Measurements from ENCODE around the gene ZNF775.
A peak's percentile ranks its signal among the peaks of the same experiment; 100 is the strongest.

Gene ZNF775

DNA sequence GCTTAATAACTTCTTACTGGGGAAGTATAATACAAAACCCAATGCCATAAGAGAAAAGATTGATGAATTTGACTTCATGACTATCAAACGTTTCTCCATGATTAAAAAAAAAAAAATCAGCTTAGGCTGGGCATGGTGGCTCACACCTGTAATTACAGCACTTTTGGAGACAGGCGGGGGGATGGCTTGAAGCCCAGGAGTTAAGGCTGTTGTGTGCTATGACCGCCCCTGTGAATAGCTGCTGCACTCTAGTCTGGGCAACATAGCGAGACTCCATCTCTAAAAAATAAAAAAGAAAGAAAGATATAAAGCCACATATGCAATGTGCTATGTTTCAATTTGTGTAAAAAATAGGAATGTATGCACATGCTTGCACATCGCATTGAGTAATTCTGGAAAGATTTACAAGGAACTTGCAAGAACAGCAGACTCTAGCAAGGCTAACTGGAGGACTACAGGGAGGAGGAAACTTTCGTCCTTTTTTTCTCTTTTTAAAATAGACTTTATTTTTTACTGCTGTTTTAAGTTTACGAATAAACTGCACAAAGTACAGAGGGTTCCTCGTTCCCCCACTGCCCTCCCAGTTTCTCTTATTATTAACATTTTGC is 27.4 kb upstream of the ZNF775 start:
- no peak overlapping the region for H3K4me3 ChIP-seq (ENCODE audit: low read length)
- peaks cover 5% of the 10 kb centered on the region for H3K9me3 ChIP-seq (ENCODE audit: control insufficient read depth, low read length)
- DNase-seq (ENCODE audit: low read depth) = peak; percentile 52
- peaks cover 2% of the 10 kb centered on the region for H3K27me3 ChIP-seq (replicated peaks; ENCODE audit: control insufficient read depth, insufficient read depth, low read length)
- H3K9ac ChIP-seq (ENCODE audit: low read length) = no peak overlapping the region
- peaks cover 10% of the 10 kb centered on the region for H3K4me1 ChIP-seq (ENCODE audit: control insufficient read depth, insufficient read depth, low read length)
- H3K36me3 ChIP-seq (ENCODE audit: control insufficient read depth, insufficient read depth, low read length, severe bottlenecking) = no peaks in the 10 kb centered on the region

DNA sequence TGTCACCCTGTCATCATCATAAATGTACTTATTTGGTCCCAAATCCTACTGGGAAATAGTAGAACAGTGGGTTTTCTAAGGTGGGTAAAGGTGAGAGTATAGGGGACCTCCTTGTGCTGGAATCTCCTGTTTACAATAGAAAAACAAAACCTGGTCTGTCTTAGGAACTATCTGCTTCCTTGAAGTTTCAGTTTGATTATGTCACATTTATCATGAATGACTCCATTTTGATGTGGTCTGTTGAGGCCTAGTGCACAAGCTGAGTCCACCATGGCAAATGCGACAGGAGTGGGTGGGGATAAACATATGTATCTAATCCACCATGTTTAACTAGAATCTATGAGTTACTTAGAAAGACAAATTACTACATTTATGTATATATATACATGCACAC is 23.5 kb upstream of the ZNF775 start:
- no peaks in the 10 kb centered on the region for H3K36me3 ChIP-seq (ENCODE audit: control insufficient read depth, insufficient read depth, low read length, severe bottlenecking)
- no peaks in the 10 kb centered on the region for H3K27me3 ChIP-seq (replicated peaks; ENCODE audit: control insufficient read depth, insufficient read depth, low read length)
- H3K4me3 ChIP-seq (ENCODE audit: low read length) = no peak overlapping the region
- no peak overlapping the region for H3K9ac ChIP-seq (ENCODE audit: low read length)
- peaks cover 20% of the 10 kb centered on the region for H3K4me1 ChIP-seq (ENCODE audit: control insufficient read depth, insufficient read depth, low read length)
- no peak for DNase-seq (ENCODE audit: low read depth)
- no peaks in the 10 kb centered on the region for H3K9me3 ChIP-seq (ENCODE audit: control insufficient read depth, low read length)

GRCh38 chr7:150356265-150356897 is 22.7 kb upstream of the ZNF775 start:
- Histone ChIP-seq H3K4me3 (ENCODE audit: low read length) (no peak overlapping the region), H3K4me1 (ENCODE audit: control insufficient read depth, insufficient read depth, low read length) (peaks cover 19% of the 10 kb centered on the region), H3K27me3 (replicated peaks; ENCODE audit: control insufficient read depth, insufficient read depth, low read length) (no peaks in the 10 kb centered on the region), H3K9me3 (ENCODE audit: control insufficient read depth, low read length) (no peaks in the 10 kb centered on the region), H3K9ac (ENCODE audit: low read length) (no peak overlapping the region), H3K36me3 (ENCODE audit: control insufficient read depth, insufficient read depth, low read length, severe bottlenecking) (no peaks in the 10 kb centered on the region)
- peak; percentile 79 for DNase-seq (ENCODE audit: low read depth)

GRCh38 chr7:150357270-150357669 is 21.9 kb upstream of the ZNF775 start:
- no peaks in the 10 kb centered on the region for H3K9me3 ChIP-seq (ENCODE audit: control insufficient read depth, low read length)
- no peaks in the 10 kb centered on the region for H3K27me3 ChIP-seq (replicated peaks; ENCODE audit: control insufficient read depth, insufficient read depth, low read length)
- no peak for DNase-seq (ENCODE audit: low read depth)
- peaks cover 10% of the 10 kb centered on the region for H3K4me1 ChIP-seq (ENCODE audit: control insufficient read depth, insufficient read depth, low read length)
- no peak overlapping the region for H3K4me3 ChIP-seq (ENCODE audit: low read length)
- H3K36me3 ChIP-seq (ENCODE audit: control insufficient read depth, insufficient read depth, low read length, severe bottlenecking) = no peaks in the 10 kb centered on the region
- H3K9ac ChIP-seq (ENCODE audit: low read length) = no peak overlapping the region

GRCh38 chr7:150357771-150358427 is 21.2 kb upstream of the ZNF775 start:
- Histone ChIP-seq H3K27me3 (replicated peaks; ENCODE audit: control insufficient read depth, insufficient read depth, low read length) (no peaks in the 10 kb centered on the region), H3K9ac (ENCODE audit: low read length) (no peak overlapping the region), H3K9me3 (ENCODE audit: control insufficient read depth, low read length) (no peaks in the 10 kb centered on the region), H3K36me3 (ENCODE audit: control insufficient read depth, insufficient read depth, low read length, severe bottlenecking) (no peaks in the 10 kb centered on the region), H3K4me1 (ENCODE audit: control insufficient read depth, insufficient read depth, low read length) (peaks cover 10% of the 10 kb centered on the region), H3K4me3 (ENCODE audit: low read length) (no peak overlapping the region)
- no peak for DNase-seq (ENCODE audit: low read depth)

- DNase-seq (ENCODE audit: low read depth) = no peak
- no peaks in the 10 kb centered on the region for H3K36me3 ChIP-seq (ENCODE audit: control insufficient read depth, insufficient read depth, low read length, severe bottlenecking)
- H3K4me3 ChIP-seq (ENCODE audit: low read length) = no peak overlapping the region
- H3K9ac ChIP-seq (ENCODE audit: low read length) = no peak overlapping the region
- peaks cover 10% of the 10 kb centered on the region for H3K4me1 ChIP-seq (ENCODE audit: control insufficient read depth, insufficient read depth, low read length)
- H3K27me3 ChIP-seq (replicated peaks; ENCODE audit: control insufficient read depth, insufficient read depth, low read length) = no peaks in the 10 kb centered on the region
- no peaks in the 10 kb centered on the region for H3K9me3 ChIP-seq (ENCODE audit: control insufficient read depth, low read length)
These were observed 20.7 kb upstream of the ZNF775 start for GRCh38 chr7:150358433-150358832.

DNA sequence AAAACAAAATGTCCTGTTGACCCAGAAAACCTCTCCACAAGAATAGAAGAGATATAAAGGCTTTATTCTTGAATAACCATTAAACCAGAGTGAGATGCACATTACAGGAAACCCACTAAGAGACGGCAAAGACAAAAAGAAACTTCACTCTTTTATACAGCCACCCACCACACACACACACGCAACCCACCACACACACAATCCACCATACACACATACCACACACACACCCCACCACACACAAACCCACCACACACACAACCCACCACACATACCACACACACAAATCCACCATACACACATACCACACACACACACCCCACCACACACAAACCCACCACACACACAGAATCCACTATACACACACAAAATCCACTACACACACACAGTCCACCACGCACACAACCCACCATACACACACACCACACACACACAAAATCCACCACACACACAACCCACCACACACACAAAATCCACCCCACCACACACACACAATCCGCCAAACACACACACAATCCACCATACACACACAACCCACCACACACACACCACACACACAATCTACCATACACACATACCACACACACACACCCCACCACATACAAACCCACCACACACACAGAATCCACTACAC is 20.0 kb upstream of the ZNF775 start:
- H3K27me3 ChIP-seq (replicated peaks; ENCODE audit: control insufficient read depth, insufficient read depth, low read length) = no peaks in the 10 kb centered on the region
- H3K4me1 ChIP-seq (ENCODE audit: control insufficient read depth, insufficient read depth, low read length) = peaks cover 10% of the 10 kb centered on the region
- H3K4me3 ChIP-seq (ENCODE audit: low read length) = no peak overlapping the region
- no peaks in the 10 kb centered on the region for H3K36me3 ChIP-seq (ENCODE audit: control insufficient read depth, insufficient read depth, low read length, severe bottlenecking)
- H3K9me3 ChIP-seq (ENCODE audit: control insufficient read depth, low read length) = no peaks in the 10 kb centered on the region
- DNase-seq (ENCODE audit: low read depth) = no peak
- H3K9ac ChIP-seq (ENCODE audit: low read length) = no peak overlapping the region

- DNase-seq (ENCODE audit: low read depth) = no peak
- Histone ChIP-seq H3K9ac (ENCODE audit: low read length) (no peak overlapping the region), H3K4me1 (ENCODE audit: control insufficient read depth, insufficient read depth, low read length) (peaks cover 10% of the 10 kb centered on the region), H3K9me3 (ENCODE audit: control insufficient read depth, low read length) (no peaks in the 10 kb centered on the region), H3K4me3 (ENCODE audit: low read length) (no peak overlapping the region), H3K27me3 (replicated peaks; ENCODE audit: control insufficient read depth, insufficient read depth, low read length) (no peaks in the 10 kb centered on the region), H3K36me3 (ENCODE audit: control insufficient read depth, insufficient read depth, low read length, severe bottlenecking) (no peaks in the 10 kb centered on the region)
These were observed 19.3 kb upstream of the ZNF775 start for GRCh38 chr7:150359622-150360362.

DNA sequence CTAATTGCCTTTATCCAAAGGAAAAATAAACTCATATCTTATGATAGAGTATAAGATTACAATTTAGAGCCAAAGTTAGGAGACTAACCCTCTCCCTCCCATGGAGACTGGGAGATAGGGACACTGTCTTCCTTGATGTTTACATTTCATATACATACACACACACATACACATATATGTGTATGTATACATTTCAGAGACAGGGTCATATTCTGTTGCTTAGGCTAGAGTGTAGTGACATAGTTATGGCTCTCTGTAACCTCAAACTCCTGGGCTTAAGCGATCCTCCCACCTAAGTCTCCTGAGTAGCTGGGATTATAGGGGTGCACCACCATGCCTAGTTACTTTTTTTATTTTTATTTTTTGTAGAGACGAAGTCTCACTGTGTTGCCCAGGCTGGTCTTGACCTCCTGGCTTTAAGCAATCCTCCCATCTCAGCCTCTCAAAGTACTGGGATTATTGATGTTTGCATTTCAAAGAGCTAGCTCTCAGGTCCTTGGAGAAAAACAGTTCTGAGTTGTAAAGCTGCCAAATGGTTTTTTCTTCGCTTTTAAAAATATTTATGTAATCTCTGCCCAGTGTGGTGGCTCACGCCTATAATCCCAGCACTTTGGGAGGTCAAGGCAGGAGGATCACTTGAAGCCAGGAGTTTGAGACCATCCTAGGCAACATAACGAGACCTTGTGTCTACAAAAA is 18.6 kb upstream of the ZNF775 start:
- Histone ChIP-seq H3K9ac (ENCODE audit: low read length) (no peak overlapping the region), H3K4me1 (ENCODE audit: control insufficient read depth, insufficient read depth, low read length) (peaks cover 10% of the 10 kb centered on the region), H3K36me3 (ENCODE audit: control insufficient read depth, insufficient read depth, low read length, severe bottlenecking) (no peaks in the 10 kb centered on the region), H3K4me3 (ENCODE audit: low read length) (no peak overlapping the region), H3K27me3 (replicated peaks; ENCODE audit: control insufficient read depth, insufficient read depth, low read length) (no peaks in the 10 kb centered on the region), H3K9me3 (ENCODE audit: control insufficient read depth, low read length) (no peaks in the 10 kb centered on the region)
- DNase-seq (ENCODE audit: low read depth) = no peak

GRCh38 chr7:150361402-150361801 is 17.7 kb upstream of the ZNF775 start:
- Histone ChIP-seq H3K27me3 (replicated peaks; ENCODE audit: control insufficient read depth, insufficient read depth, low read length) (no peaks in the 10 kb centered on the region), H3K9ac (ENCODE audit: low read length) (no peak overlapping the region), H3K9me3 (ENCODE audit: control insufficient read depth, low read length) (no peaks in the 10 kb centered on the region), H3K36me3 (ENCODE audit: control insufficient read depth, insufficient read depth, low read length, severe bottlenecking) (no peaks in the 10 kb centered on the region), H3K4me3 (ENCODE audit: low read length) (no peak overlapping the region), H3K4me1 (ENCODE audit: control insufficient read depth, insufficient read depth, low read length) (peaks cover 10% of the 10 kb centered on the region)
- DNase-seq (ENCODE audit: low read depth) = no peak

Measured in adipocyte (in vitro differentiated cells).